ENCODE data around the gene FLRT1.

DNA sequence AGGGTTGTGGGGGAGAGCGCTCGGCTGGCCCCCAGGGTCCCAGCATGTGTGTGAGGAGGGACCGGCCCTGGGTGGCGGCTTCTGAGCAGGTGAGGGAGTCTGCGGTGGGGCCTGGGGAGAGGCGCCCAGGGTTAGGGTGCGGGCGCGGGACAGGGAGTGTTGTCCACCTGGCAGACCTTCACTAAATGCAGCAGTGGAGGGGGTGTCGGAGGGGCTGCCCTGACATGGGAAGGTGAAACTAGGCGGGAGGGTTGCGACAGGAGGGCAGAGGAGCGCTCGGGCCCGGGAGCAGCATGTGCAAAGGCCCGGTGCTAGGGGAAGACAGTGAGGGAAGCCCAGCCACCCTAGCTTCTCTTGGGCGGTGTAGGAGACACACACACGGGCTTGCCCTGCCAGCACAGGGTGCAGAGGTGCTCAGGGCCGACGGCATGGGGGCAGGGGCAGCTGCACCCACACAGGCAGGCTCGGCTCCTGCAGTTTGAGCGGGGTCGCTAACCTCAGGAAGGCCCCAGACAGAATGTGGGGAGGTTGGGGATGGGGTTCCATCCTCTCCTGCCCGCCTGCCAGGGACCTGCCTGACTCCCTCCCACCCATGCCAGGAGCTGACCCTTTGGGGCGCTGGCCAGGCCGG lies 27.3 kb upstream of the FLRT1 start:
- TF ChIP-seq MXI1 (conservative IDR thresholded peaks at IDR 0.05; ENCODE audit: poor library complexity, severe bottlenecking) (no peak), RAD21 (conservative IDR thresholded peaks at IDR 0.05) (no peak)
- TF ChIP-seq, protein P1, sequence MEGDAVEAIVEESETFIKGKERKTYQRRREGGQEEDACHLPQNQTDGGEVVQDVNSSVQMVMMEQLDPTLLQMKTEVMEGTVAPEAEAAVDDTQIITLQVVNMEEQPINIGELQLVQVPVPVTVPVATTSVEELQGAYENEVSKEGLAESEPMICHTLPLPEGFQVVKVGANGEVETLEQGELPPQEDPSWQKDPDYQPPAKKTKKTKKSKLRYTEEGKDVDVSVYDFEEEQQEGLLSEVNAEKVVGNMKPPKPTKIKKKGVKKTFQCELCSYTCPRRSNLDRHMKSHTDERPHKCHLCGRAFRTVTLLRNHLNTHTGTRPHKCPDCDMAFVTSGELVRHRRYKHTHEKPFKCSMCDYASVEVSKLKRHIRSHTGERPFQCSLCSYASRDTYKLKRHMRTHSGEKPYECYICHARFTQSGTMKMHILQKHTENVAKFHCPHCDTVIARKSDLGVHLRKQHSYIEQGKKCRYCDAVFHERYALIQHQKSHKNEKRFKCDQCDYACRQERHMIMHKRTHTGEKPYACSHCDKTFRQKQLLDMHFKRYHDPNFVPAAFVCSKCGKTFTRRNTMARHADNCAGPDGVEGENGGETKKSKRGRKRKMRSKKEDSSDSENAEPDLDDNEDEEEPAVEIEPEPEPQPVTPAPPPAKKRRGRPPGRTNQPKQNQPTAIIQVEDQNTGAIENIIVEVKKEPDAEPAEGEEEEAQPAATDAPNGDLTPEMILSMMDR (IDR thresholded peaks at IDR 0.05; ENCODE audit: poor library complexity, severe bottlenecking), result no peak

Data from neural cell (in vitro differentiated cells).